Tibial nerve (tissue), 4 donors: ENCODE measurements around the gene YARS1. TPM values are rescaled to one million over a fixed set of nuclear protein-coding genes. Genes with fewer than 3 reads are reported as not detected.
"Not testable (repeated sequence)": the region's sequence is repeated elsewhere in the genome, so short reads cannot be mapped to it uniquely, and the experiment has no call there.

Experiments used
- DNase-seq, 2 donors: peaks; one replicate each; pipeline ENCODE4 v3.0.0-alpha.2; 2019; ENCODE audit warnings: low spot score in 2 of 2
- H3K27ac ChIP-seq, 4 donors: fragments of 200-600 bp; sonication (generic) in 3 of 4; one replicate each; pipeline ENCODE4 v1.5.1; 2017 to 2019; ENCODE audit warnings: mild to moderate bottlenecking in 1 of 4
- H3K27me3 ChIP-seq, 2 donors: fragments of 200-600 bp; sonication (generic) in 1 of 2; one replicate each; pipeline versions ENCODE4 v1.5.1 to v1.6.0; 2017 to 2019
- H3K36me3 ChIP-seq, 3 donors: fragments of 200-600 bp; sonication (generic); one replicate each; pipeline ENCODE4 v1.5.1; 2018 to 2019
- H3K4me1 ChIP-seq, 4 donors: fragments of 200-600 bp; sonication (generic) in 3 of 4; one replicate each; pipeline ENCODE4 v1.5.1; 2017 to 2019
- H3K4me3 ChIP-seq, 4 donors: fragments of 200-600 bp; sonication (generic) in 3 of 4; one replicate each; pipeline ENCODE4 v1.5.1; 2017 to 2019; ENCODE audit warnings: mild to moderate bottlenecking in 1 of 4, moderate library complexity in 1 of 4
- H3K9me3 ChIP-seq, 4 donors: fragments of 200-600 bp; sonication (generic) in 3 of 4; one replicate each; pipeline ENCODE4 v1.5.1; 2017 to 2019
- CTCF ChIP-seq, 5 experiments: fragments of 200-600 bp in 3 of 5; fragments of 450-650 bp in 2 of 5; sonication (generic) in 3 of 5; IDR thresholded peaks; one replicate each; pipeline ENCODE4 v1.5.1; 2016 to 2019; ENCODE audit warnings: antibody characterized with exemption in 5 of 5, mild to moderate bottlenecking in 3 of 5, moderate library complexity in 2 of 5
- EP300 ChIP-seq, 2 donors: sonication (generic); formaldehyde crosslinking; IDR thresholded peaks; one replicate each; pipeline ENCODE4 v1.6.1; 2017; ENCODE audit warnings: antibody characterized with exemption in 2 of 2, mild to moderate bottlenecking in 1 of 2
- POLR2A ChIP-seq, 2 donors: fragments of 450-650 bp; IDR thresholded peaks; one replicate each; pipeline ENCODE4 v1.6.1; 2017; ENCODE audit warnings: antibody characterized with exemption in 2 of 2, mild to moderate bottlenecking in 2 of 2, moderate library complexity in 2 of 2
- WGBS, 2 donors: methylation state at CpG; one replicate each; pipeline ENCODE4 v1.1.5; 2018; 5-methylcytosine and 5-hydroxymethylcytosine counted together
- total RNA-seq, 4 donors: library from RNA; depleted of rRNA; stranded (reverse); fragments of >200 nt; gene quantifications; one replicate each; pipeline ENCODE4 v1.1.0, GENCODE V29; 2016

The YARS1 gene
- total RNA-seq, 4 donors from 2014 or later, result 29.0 to 80.7 (median 50.2) TPM

DNA sequence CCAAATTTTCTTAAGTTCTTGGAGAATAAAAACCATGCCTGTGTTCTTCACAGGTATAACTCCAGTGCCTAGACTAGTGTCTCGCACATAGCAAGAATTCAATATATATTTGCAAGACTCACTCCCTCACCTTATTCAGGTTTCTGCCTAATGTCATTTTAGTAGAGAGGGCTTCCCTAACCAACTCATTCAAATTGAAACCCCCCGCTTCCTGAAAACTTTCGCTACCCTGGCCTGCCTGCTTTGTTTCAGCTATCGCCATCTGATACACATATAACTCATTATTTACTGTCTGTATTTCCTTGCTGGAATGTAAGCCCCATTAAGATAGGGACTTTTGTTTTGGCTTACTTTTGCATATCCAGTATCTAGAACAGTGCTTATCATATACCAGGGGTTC lies 8.6 kb downstream of the YARS1 start:
- no peak for DNase-seq
- Histone ChIP-seq H3K9me3 (no peaks in the 10 kb centered on the region), H3K36me3 (peaks cover 0 to 73% (median 3%) of the 10 kb centered on the region in 3 donors), H3K27ac (no peak overlapping the region), H3K27me3 (no peaks in the 10 kb centered on the region), H3K4me1 (peaks cover 0 to 10% (median 0%) of the 10 kb centered on the region in 4 donors), H3K4me3 (no peak overlapping the region)
- TF ChIP-seq EP300 (IDR thresholded peaks at IDR 0.05) (no peak), CTCF (IDR thresholded peaks at IDR 0.05) (no peak), POLR2A (IDR thresholded peaks at IDR 0.05) (no peak)
- 96 to 100% methylated on average over 4 of the region's 4 CpGs for WGBS, 2 donors

DNA sequence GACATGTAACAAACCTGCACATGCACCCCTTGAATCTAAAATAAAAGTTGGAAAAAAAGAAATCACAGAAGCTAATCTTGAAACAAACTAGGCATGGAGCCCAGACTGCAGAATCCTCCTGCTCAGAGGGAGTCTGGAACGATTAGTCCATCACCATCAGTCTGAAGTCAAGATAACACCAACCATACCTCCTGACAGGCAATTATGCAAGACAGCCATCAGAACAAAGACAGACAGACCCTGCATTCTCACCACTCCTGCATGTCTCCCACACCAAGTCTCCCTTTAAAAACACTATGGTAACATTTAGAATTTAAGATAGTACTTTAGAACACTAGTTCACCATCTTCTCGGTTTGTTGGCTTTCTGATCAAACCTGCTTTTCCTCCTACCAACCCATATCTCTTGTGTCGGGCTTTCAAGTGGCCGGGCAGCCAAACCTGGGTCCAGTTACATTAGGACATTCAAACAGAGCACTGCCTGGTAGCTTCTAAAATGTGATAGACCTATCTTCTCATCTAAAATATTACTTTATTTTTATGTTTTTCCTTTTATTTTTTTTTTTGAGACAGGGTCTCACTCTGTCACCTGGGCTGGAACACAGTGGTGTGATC lies 10.1 kb downstream of the YARS1 start:
- TF ChIP-seq POLR2A (IDR thresholded peaks at IDR 0.05), result no peak
- no peak for TF ChIP-seq CTCF (IDR thresholded peaks at IDR 0.05)
- TF ChIP-seq EP300 (IDR thresholded peaks at IDR 0.05), result no peak
- WGBS, 2 donors, result 82 to 89% methylated on average over 4 of the region's 4 CpGs
- DNase-seq, result no peak
- Histone ChIP-seq H3K27me3 (no peaks in the 10 kb centered on the region), H3K4me1 (peaks cover 0 to 3% (median 0%) of the 10 kb centered on the region in 4 donors), H3K36me3 (peaks cover 0 to 89% (median 3%) of the 10 kb centered on the region in 3 donors), H3K4me3 (no peak overlapping the region), H3K9me3 (no peaks in the 10 kb centered on the region), H3K27ac (no peak overlapping the region)

DNA sequence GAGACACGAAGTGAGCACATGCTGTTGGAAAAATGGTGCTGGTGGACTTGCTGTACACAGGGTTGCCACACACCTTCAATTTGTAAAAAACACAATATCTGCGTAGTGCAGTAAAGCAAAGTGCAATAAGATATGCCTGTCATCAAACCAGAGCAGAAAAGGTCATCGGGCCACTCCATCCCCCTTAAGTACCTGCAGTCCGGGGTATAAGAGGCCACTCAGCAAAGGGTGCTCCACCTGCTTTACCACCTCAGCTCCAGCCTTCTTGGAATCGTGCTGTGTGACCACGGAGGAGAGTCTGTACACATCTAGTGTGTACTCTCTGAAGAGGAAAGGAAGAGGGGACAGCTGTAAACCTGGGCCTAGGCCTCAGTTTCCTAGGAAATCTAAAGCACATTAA lies 10.9 kb downstream of the YARS1 start:
- H3K9me3 ChIP-seq, result no peaks in the 10 kb centered on the region
- DNase-seq, result no peak
- no peak overlapping the region for H3K27ac ChIP-seq
- H3K27me3 ChIP-seq, result no peaks in the 10 kb centered on the region
- peaks cover 0 to 91% (median 3%) of the 10 kb centered on the region in 3 donors for H3K36me3 ChIP-seq
- WGBS, 2 donors, result 92 to 96% methylated on average over 6 of the region's 6 CpGs
- no peak for TF ChIP-seq CTCF (IDR thresholded peaks at IDR 0.05)
- TF ChIP-seq POLR2A (IDR thresholded peaks at IDR 0.05), result no peak
- TF ChIP-seq EP300 (IDR thresholded peaks at IDR 0.05), result no peak
- H3K4me1 ChIP-seq, result no peaks in the 10 kb centered on the region
- H3K4me3 ChIP-seq, result no peak overlapping the region

DNA sequence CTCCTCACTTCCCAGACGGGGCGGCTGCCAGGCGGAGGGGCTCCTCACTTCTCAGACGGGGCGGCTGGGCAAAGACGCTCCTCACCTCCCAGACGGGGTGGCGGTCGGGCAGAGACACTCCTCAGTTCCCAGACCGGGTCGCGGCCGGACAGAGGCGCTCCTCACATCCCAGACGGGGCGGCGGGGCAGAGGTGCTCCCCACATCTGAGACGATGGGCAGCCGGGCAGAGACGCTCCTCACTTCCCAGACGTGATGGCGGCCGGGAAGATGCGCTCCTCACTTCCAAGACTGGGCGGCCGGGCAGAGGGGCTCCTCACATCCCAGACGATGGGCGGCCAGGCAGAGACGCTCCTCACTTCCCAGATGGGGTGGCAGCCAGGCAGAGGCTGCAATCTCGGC lies 12.7 kb downstream of the YARS1 start:
- not testable (repeated sequence) for H3K27ac ChIP-seq, H3K27me3 ChIP-seq, H3K4me1 ChIP-seq, H3K9me3 ChIP-seq, H3K4me3 ChIP-seq, DNase-seq
- peaks cover 0 to 91% (median 3%) of the 10 kb centered on the region in 3 donors for H3K36me3 ChIP-seq
- WGBS, 2 donors, result 96 to 97% methylated on average over 12 to 26 of the region's 30 CpGs

- WGBS, 2 donors, result 92 to 94% methylated on average over 9 of the region's 9 CpGs
- H3K36me3 ChIP-seq, result peaks cover 0 to 87% (median 10%) of the 10 kb centered on the region in 3 donors
- TF ChIP-seq EP300 (IDR thresholded peaks at IDR 0.05), result no peak
- no peaks in the 10 kb centered on the region for H3K27me3 ChIP-seq
- H3K27ac ChIP-seq, result no peak overlapping the region
- no peak overlapping the region for H3K4me3 ChIP-seq
- DNase-seq, result no peak
- no peaks in the 10 kb centered on the region for H3K4me1 ChIP-seq
- no peaks in the 10 kb centered on the region for H3K9me3 ChIP-seq
These were observed 16.0 kb downstream of the YARS1 start for GRCh38 chr1:32801096-32801715.

- no peak for DNase-seq
- Histone ChIP-seq H3K9me3 (no peaks in the 10 kb centered on the region), H3K4me3 (no peak overlapping the region), H3K27ac (no peak overlapping the region), H3K36me3 (peaks cover 0 to 90% (median 10%) of the 10 kb centered on the region in 3 donors), H3K4me1 (no peaks in the 10 kb centered on the region), H3K27me3 (no peaks in the 10 kb centered on the region)
- WGBS, 2 donors, result 86 to 87% methylated on average over 8 of the region's 8 CpGs
- TF ChIP-seq POLR2A (IDR thresholded peaks at IDR 0.05) (no peak), CTCF (IDR thresholded peaks at IDR 0.05) (no peak), EP300 (IDR thresholded peaks at IDR 0.05) (no peak)
These were observed 18.3 kb downstream of the YARS1 start for GRCh38 chr1:32798679-32799416.
